ENCODE measurements around the gene SCAMP4.

SCAMP4 gene

DNA sequence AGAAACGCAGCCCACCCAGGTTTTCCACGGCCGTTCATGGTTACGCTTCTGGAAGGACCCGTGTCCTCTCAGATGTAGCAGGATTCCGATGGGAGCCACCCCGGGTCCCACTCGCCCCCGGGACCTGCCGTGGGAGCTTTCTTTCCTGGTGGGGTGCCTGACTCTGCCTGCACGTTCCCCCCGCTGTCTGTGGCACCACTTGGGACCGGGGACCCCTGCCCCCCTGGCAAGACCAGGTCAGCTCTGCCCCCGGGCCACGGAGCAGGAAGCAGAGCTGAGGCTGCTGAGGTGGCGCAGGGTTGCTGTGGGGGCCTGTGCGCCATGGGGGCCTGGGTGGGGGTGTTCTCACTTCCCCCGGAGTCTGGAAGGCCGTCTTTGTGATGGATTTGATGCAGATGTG is 47.8 kb downstream of the SCAMP4 start:
- no peak for TF ChIP-seq CTCF (IDR thresholded peaks at IDR 0.05)

- no peak for TF ChIP-seq CTCF (IDR thresholded peaks at IDR 0.05)
These were observed 48.4 kb downstream of the SCAMP4 start for GRCh38 chr19:1953441-1954094.

DNA sequence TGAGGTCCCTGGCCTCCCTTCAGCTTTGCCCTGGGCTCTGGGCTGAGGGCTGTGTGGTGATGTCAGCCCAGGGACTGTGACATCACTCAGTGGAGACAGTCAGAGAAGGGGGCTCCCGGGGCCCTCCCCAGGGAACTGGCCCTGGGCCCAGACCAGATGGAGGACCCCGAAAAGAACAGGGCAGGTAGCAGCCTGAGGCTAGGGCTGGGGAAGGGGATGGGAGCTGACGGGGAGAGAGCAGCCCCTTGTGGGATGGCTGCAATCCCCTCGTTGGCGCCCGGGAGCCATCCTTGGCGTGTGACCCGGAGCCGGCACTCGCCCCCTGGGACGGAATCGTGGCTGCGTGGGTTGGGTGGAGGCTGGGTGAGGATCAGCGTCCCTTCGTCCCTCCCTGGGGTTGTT is 49.3 kb downstream of the SCAMP4 start:
- no peak for TF ChIP-seq CTCF (IDR thresholded peaks at IDR 0.05)

- no peak for TF ChIP-seq CTCF (IDR thresholded peaks at IDR 0.05)
These were observed 50.2 kb downstream of the SCAMP4 start for GRCh38 chr19:1955171-1956121.

- TF ChIP-seq CTCF (IDR thresholded peaks at IDR 0.05), result no peak
These were observed 50.9 kb downstream of the SCAMP4 start for GRCh38 chr19:1956122-1956494.

GRCh38 chr19:1956868-1957492 is 51.8 kb downstream of the SCAMP4 start:
- TF ChIP-seq CTCF (IDR thresholded peaks at IDR 0.05), result no peak

DNA sequence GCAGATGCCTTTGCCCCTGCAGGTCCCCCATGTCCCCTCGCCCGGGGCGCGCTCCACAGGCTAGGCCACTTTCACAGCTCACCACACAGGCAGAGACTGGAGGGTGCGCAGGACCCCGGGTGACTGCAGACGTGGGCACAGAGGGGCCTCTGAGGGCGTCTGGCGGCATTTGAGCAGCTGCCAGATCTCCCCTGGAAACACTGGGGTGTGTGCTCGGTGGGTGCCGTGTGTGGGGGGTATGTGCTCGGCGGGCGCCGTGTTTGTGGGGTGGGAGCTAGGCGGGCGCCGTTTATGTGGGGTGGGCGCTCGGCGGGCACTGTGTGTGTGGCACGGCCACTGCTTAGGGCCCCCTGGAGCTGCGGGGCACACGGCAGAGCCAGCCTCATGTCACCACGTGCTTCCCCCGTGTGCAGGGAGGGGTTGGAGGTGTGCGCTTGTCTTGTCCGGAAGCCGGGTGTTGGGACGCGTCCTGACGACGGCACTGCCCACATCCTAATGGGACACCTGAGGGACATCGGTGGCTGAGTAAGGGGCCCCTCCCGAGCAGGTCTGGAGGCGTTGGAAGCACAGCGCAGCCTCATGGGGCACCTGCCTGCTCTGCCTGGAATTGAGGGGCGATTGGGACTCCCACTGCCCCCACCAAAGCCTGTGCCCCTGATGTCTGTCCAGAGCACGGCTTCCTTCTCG is 52.5 kb downstream of the SCAMP4 start:
- TF ChIP-seq CTCF (IDR thresholded peaks at IDR 0.05), result no peak

Measured in LNCAP (cell line).